Subcutaneous abdominal adipose tissue (tissue), 5 donors: Measurements from ENCODE around the gene DSEL.

ENCODE experiments used
- H3K27ac ChIP-seq: one replicate; pipeline ENCODE4 v1.7.0; 2013; ENCODE audit warnings: low read depth, mild to moderate bottlenecking, inconsistent platforms, low read length, moderate library complexity
- H3K27me3 ChIP-seq, 5 donors: one replicate each; pipeline ENCODE4 v1.7.0; 2013; ENCODE audit warnings: low read length in 5 of 5, inconsistent platforms in 1 of 5; ENCODE audit not compliant: control insufficient read depth in 5 of 5, insufficient read depth in 4 of 5
- H3K36me3 ChIP-seq, 5 donors: one replicate each; pipeline ENCODE4 v1.7.0; 2013; ENCODE audit warnings: low read length in 5 of 5; ENCODE audit not compliant: control insufficient read depth in 5 of 5, insufficient read depth in 5 of 5
- H3K4me1 ChIP-seq, 5 donors: one replicate each; pipeline ENCODE4 v1.7.0; 2013; ENCODE audit warnings: low read length in 5 of 5, mild to moderate bottlenecking in 3 of 5, moderate library complexity in 1 of 5; ENCODE audit not compliant: control insufficient read depth in 5 of 5, insufficient read depth in 5 of 5
- H3K4me3 ChIP-seq, 5 donors: one replicate each; pipeline ENCODE4 v1.7.0; 2013; ENCODE audit warnings: low read length in 5 of 5, low read depth in 1 of 5
- H3K9ac ChIP-seq, 5 donors: one replicate each; pipeline ENCODE4 v1.7.0; 2013; ENCODE audit warnings: low read length in 5 of 5, mild to moderate bottlenecking in 4 of 5, moderate library complexity in 3 of 5
- H3K9me3 ChIP-seq, 5 donors: one replicate each; pipeline ENCODE4 v1.7.0; 2013; ENCODE audit warnings: low read length in 5 of 5; ENCODE audit not compliant: control insufficient read depth in 5 of 5
- donor health status: healthy.
- donor health status: healthy.
- donor health status: healthy.
- donor health status: healthy.
- donor health status: healthy.

Gene DSEL

DNA sequence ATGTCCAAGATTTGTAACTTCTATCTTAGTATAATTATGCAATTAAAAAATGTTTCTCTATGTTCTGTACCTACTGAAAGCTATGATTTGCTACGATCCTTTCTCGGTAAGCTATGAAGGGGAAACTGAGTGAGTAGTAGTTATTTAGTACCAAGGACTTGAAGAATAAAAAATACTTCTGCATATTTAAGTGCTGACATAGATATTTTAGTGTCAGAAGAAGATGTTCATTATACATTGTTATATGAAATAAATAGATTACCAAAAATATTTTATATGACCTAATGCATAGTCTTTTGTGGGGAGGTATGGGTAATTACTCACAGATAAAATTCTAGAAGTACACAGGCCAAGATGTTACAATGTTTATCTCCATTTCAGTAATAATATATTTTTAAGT lies 39.0 kb downstream of the DSEL start:
- peaks cover 0 to 2% (median 0%) of the 10 kb centered on the region in 5 donors for H3K36me3 ChIP-seq
- no peaks in the 10 kb centered on the region for H3K27me3 ChIP-seq
- H3K27ac ChIP-seq = no peak overlapping the region
- peaks cover 0 to 1% (median under 1%) of the 10 kb centered on the region in 5 donors for H3K4me1 ChIP-seq
- no peaks in the 10 kb centered on the region for H3K9me3 ChIP-seq
- no peak overlapping the region for H3K9ac ChIP-seq
- no peak overlapping the region for H3K4me3 ChIP-seq

DNA sequence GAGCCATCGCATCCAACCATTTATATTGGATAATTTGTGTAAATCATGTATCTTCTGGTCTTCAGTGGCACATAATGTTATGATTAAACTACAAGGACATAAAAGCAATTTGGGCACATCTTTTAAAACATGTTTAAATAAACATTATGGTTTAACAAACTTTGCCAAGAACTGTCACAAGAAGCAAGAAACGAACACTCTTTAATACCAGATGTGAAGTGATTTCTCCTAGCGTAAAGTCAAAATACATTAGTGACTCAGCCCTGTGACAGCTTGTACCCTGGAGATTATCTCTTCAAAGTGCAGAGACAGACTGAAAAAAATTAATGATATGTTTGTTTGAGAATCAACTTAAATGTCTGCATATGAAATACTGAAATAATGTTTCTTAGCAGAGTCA lies 39.9 kb downstream of the DSEL start:
- no peaks in the 10 kb centered on the region for H3K27me3 ChIP-seq
- H3K9ac ChIP-seq = no peak overlapping the region
- no peaks in the 10 kb centered on the region for H3K9me3 ChIP-seq
- H3K4me3 ChIP-seq = no peak overlapping the region
- no peaks in the 10 kb centered on the region for H3K4me1 ChIP-seq
- H3K36me3 ChIP-seq = peaks cover 0 to 2% (median 0%) of the 10 kb centered on the region in 5 donors
- H3K27ac ChIP-seq = no peak overlapping the region

DNA sequence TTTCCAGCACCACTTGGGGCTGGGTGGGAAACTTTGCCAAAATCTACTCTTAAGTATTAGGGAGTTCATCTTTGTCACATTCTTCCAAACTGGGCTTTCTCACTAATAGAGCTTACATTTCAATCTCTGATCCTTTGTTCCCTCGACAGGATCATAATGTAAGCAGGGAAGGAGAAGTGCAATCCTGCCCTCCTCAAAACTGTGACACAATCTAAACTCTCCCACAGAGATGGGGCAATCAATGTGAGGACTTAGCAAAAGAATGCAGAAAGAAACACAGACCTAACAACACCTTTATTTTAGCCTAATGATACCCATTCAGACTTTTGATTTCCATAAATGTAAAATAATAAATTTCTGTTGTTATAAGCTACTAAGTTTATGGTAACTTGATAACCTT lies 40.8 kb downstream of the DSEL start:
- Histone ChIP-seq H3K27ac (no peak overlapping the region), H3K4me3 (no peak overlapping the region), H3K9ac (no peak overlapping the region), H3K9me3 (no peaks in the 10 kb centered on the region), H3K27me3 (no peaks in the 10 kb centered on the region), H3K4me1 (no peaks in the 10 kb centered on the region), H3K36me3 (peaks cover 0 to under 1% (median 0%) of the 10 kb centered on the region in 5 donors)

DNA sequence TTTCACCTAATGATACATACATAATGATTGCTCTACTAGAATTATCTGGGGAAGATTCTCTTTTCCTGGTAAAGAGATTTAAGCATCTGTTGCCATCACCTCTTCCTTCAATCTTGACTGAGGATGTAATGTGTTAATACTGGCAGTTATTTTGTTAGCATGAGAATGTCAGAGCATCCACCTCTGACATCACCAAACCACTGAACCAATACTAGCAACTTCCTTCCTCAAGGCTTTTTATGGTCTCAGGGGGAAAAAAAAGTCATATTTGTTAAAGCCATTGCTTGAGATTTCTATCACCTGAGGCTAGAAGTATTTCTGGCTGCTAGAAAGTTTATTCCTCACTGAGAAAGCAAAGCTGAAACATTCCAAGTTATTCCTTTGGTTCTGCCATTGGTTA lies 48.5 kb downstream of the DSEL start:
- Histone ChIP-seq H3K36me3 (no peaks in the 10 kb centered on the region), H3K27me3 (no peaks in the 10 kb centered on the region), H3K4me1 (no peaks in the 10 kb centered on the region), H3K9me3 (no peaks in the 10 kb centered on the region), H3K9ac (no peak overlapping the region), H3K4me3 (no peak overlapping the region), H3K27ac (no peak overlapping the region)

DNA sequence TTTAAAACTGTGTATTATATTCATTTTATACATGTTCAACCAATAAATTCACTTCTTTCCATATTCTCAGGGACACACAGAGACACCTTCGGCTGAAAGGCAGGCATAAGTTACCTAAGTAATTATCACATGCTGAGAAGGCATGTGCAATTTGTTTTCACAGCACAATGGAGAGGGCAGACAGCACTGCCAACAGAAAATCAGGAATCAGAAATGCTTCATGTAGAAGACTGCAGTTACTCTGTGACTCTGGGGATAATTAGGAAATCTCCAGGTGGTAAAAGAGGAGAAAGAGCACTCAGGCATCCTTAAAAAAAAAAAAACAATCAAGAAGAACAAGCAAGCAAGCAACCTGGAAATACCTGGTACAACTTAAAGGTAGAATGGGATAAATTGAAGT lies 49.3 kb downstream of the DSEL start:
- Histone ChIP-seq H3K36me3 (no peaks in the 10 kb centered on the region), H3K27me3 (no peaks in the 10 kb centered on the region), H3K9me3 (no peaks in the 10 kb centered on the region), H3K4me3 (no peak overlapping the region), H3K27ac (no peak overlapping the region), H3K4me1 (no peaks in the 10 kb centered on the region), H3K9ac (no peak overlapping the region)

DNA sequence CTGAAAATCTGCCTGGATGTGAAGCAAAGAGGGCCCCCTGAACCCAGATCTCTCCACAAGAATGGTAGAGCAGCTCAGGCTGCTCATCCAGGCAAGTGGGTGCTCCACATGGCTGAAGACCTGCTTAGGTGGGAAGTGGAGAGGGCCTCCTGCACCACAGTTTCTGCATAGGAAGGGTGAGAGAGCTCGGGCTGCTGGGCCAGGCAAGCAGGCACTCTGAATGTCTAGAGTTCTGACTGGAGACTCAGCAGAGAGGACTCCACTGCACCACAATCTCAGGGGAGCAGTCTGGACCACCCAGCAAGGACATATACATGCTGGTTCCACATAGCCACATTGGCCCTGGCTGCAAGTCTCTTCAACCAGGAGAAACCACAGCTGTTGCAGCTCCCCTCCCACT lies 52.0 kb downstream of the DSEL start:
- H3K36me3 ChIP-seq = no peaks in the 10 kb centered on the region
- H3K27ac ChIP-seq = no peak overlapping the region
- H3K4me1 ChIP-seq = no peaks in the 10 kb centered on the region
- H3K4me3 ChIP-seq = no peak overlapping the region
- H3K9ac ChIP-seq = no peak overlapping the region
- no peaks in the 10 kb centered on the region for H3K27me3 ChIP-seq
- H3K9me3 ChIP-seq = no peaks in the 10 kb centered on the region

DNA sequence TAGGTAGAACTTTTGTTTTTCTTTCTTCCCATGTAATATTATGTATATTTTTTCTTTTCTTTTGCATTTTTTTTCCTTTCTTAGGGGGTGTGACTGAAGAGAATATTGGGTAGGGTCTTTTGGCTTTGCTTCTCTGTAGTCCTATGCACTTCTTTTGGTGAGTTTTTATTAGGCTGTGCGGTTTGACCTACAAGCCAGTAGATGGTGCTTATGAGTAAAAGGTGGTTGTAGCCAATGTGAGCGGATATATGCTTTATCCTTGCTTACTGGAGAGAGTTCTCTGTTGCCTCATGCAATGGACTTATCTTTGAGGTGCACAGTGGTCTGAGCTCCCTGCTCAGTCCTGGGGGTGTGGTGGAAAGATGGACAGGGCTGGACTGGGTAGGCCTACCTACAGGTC lies 52.7 kb downstream of the DSEL start:
- Histone ChIP-seq H3K4me1 (no peaks in the 10 kb centered on the region), H3K36me3 (no peaks in the 10 kb centered on the region), H3K4me3 (no peak overlapping the region), H3K27me3 (no peaks in the 10 kb centered on the region), H3K9ac (no peak overlapping the region), H3K9me3 (no peaks in the 10 kb centered on the region), H3K27ac (no peak overlapping the region)

DNA sequence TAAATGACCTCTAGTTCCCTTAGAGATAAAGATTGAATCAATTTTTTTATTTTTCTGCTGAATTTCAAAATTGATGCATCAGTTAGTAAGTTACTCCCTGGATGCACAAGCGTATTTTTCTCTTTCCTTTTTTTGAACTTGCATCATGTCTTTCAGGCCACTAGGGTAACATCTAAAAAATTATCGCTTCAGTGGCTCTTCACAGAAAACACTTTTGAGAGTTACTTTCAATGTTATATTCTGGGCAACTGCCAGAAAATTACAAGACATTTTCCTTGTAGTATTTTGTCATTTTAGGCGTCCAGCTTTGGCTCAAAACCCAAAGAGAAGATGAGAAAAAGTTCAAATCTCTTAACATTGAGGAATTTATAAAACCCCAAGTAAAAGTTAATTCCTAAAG lies 59.8 kb downstream of the DSEL start:
- Histone ChIP-seq H3K9me3 (no peaks in the 10 kb centered on the region), H3K27ac (no peak overlapping the region), H3K36me3 (no peaks in the 10 kb centered on the region)

More for the DNA sequence above, 59.8 kb downstream of the DSEL start:
- Histone ChIP-seq H3K4me3 (no peak overlapping the region), H3K4me1 (peaks cover 0 to 5% (median 0%) of the 10 kb centered on the region in 5 donors), H3K27me3 (no peaks in the 10 kb centered on the region), H3K9ac (no peak overlapping the region)
